T1000 (cell line): ENCODE measurements around the gene PKD1L1.

Experiments used
- DNase-seq: peaks from one replicate; lab custom pipeline; 2025; ENCODE audit warnings: mixed read lengths; lab: John Stamatoyannopoulos, UW

Gene PKD1L1

GRCh38 chr7:47905076-47905920 lies 43.0 kb downstream of the PKD1L1 start:
- no peak for DNase-seq

- DNase-seq: no peak
Observed at GRCh38 chr7:47902013-47902412, 46.3 kb downstream of the PKD1L1 start.

DNA sequence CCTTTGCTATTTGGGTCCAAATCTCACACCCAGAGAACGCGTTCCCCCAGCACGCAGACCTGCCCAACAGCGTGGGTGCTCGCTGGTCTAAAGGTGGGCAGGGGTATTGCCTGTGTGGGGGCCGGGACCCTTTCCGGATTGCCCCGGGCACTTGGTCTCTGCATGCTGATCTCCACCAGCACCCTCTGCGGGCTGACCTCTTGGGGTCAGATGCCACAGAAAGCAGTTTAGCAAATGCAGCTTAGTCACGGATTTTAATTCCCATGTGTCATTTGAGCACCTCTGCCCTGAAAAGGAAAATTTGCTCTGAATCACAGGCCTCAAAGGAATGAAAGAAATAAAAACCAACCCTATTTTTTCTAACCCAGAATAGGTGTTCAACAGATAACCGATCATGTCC lies 46.7 kb downstream of the PKD1L1 start:
- DNase-seq: no peak

GRCh38 chr7:47897831-47898230 lies 50.4 kb downstream of the PKD1L1 start:
- DNase-seq: no peak

DNA sequence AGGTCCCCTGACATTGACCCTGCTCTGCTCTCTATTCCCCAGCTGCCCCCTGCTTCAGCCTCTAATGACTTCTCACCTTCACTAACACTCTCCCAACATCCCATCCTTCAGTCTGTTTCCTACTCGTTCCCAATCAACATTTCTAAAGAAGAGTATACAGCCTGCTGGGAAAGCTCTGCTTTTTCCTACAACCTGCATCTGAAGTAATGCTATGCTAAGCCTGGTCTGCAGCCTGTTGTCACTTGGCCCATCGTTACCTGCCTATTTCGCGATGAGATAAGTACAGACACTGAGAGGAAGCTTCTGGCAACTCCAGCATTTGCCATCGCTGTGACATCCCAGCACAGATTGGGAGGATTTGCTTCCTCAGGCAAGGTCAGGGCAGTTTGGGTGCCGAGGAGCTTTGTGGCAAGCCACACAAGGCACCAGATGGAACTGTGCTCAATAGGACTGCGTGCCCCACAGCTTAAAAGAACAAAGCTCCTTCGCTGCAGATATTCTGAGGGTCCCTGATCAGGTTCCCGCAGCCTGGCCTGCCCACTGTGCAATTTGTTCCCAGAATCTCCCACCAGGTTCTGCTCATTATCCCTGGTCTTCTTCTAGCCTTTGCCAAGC lies 51.4 kb downstream of the PKD1L1 start:
- no peak for DNase-seq

DNA sequence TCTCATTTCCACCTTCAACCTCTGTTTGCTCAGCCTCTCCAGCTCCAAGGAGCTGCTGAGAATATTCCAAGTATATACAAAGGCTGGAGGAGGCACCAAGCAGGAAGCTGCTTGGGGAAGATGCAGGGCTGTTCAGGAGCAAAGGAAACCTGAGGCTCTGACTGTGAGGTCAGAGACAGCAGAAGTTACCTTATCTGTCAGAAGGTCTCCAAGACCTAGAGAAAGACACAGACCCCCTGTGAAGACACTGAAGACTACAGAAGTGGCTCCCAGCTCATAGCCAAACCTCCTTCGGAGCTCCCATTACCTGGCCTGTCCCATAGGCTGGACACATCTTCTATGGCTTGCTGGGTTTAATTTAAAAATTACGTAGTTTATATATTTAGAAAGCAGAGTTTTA lies 53.2 kb downstream of the PKD1L1 start:
- DNase-seq: no peak

- no peak for DNase-seq
Observed at GRCh38 chr7:47893721-47894365, 54.4 kb downstream of the PKD1L1 start.

DNA sequence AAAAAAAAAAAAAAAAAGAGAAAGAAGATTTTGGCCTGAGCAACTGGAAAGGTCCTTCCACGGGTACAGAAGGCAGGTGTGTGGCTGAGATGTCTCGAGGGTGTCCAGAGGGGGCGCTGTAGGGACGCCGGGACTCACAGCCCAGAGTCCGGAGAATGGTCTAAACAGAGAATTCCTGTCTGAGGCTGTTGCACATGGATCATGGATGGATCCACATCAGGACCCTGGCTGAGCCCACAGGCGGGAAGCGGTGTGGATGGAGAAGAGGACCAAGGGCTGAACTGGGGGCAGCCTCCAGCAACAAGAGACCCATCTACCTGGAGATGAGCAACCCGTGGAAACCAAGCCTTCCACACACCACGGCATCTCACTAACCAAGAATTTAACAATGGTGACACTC lies 55.0 kb downstream of the PKD1L1 start:
- DNase-seq: no peak

- DNase-seq: no peak
Observed at GRCh38 chr7:47890606-47891005, 57.7 kb downstream of the PKD1L1 start.

- no peak for DNase-seq
Observed at GRCh38 chr7:47890125-47890524, 58.1 kb downstream of the PKD1L1 start.

DNA sequence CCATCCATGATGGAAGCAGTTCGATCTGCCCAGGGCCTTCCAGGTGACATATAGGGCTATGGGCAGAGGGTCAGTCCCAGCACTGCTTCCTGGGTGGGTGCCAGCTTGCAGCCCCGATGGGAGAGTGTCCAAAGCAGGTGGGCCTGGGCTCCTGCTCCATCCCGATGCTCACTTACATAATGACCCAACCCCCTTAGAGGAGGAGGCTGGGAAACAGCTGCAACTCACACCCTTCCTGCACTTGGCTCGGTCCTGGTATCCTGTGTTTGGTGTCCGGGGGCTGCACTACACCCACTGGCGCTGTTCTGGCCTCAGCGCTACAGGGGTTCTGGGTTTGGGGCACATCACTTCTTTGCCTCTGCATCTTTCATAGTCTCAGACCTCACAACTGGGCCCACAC lies 58.5 kb downstream of the PKD1L1 start:
- DNase-seq: no peak

GRCh38 chr7:47888371-47889265 lies 59.6 kb downstream of the PKD1L1 start:
- DNase-seq: no peak

DNA sequence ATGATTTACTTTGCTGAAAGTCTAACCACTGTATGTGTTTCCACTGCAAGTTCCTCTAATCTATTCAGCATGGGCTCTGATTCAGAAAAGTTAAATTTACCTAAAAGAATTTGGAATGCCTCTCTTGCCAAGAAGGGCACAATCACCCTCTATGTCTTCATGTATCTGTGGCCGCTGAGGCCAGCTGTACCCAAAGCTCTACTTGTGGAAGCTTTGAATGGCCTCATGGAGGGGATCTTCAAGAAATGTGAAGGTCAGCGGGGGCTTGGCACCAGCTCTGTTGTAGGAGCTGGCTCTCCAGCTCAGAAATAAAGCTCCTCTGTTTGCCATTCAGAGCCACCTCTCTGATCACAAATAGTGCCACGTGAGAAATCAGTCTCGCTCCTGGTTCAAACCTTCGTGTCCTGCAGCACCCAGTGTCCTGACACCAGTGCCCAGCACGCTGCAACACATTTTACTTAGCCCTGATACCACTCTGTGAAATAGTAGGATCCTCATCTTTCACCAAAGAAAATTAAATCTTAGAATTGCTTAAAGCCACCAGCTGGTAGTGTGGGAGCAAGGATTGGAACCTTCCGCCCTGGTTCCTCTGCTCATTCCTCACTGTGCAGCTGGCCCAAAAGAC lies 61.1 kb downstream of the PKD1L1 start:
- no peak for DNase-seq

DNA sequence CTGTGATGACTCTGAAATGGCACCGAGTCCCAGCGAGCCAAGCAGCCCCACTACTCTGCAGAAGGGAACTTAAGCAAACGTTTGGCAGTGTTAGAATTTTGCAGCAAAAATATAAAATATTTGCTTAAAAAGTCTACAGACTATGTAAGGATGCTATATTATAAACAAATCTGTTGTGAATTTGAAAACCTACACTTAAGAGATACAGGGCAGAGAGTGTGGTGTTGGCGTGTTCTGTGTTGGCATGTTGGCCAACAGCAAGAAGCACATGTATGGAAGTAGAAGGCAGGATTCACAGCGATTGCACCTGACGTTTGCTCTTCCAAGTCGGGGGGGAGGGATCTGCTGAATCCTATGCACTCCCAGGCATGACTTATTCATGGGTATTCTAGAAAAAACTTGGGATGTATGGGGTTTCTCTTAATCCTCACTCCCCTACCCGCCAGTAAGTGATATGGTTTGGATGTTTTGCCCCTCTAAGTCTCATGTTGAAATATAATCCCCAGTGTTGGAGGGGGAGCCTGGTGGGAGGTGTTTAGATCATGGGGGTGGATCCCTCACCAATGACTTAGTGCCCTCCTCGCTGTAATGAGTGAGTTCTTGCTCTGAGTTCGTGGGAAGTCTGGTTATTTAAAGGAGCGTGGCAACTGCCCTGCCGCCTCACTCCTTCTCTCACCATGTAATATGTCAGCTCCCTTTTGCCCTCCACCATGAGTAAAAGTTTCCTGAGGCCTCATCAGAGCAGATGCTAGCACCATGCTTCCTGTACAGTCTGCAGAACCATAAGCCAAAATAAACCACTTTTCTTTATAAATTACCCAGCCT lies 62.1 kb downstream of the PKD1L1 start:
- no peak for DNase-seq

DNA sequence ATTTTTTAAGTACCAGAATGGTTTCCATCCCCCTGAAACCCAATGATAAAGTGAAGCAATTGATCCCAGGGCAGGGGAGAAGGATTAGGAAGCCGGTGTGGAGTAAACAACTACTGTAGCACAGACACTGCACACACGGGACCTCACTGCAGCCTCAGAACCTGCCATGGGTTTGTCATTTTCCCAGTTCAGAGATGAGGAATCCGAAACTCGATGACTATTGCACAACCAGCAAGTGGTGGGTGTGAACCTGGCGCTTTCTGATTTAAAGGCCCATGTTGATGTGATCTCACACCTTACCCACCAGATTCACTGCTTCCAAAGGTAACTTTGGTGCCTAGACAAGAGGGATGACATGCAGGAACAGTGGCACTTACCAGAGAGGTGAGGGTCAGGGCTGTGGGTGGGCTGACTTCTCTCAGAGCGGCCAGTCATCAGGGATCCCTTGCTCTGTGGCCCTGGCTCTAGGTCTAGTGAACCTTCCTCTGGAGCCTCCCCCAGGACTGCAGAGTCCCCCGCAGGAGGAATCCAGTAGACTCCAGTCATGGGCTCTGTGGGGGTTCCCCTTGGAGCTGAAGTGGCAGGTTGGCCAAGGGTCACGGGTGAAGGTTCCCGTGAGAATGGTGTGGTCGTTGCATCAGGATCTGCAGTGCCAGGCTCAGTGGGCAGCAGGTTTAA lies 62.8 kb downstream of the PKD1L1 start:
- no peak for DNase-seq

- DNase-seq: no peak
Observed at GRCh38 chr7:47884675-47885074, 63.6 kb downstream of the PKD1L1 start.

GRCh38 chr7:47882635-47883034 lies 65.6 kb downstream of the PKD1L1 start:
- no peak for DNase-seq

DNA sequence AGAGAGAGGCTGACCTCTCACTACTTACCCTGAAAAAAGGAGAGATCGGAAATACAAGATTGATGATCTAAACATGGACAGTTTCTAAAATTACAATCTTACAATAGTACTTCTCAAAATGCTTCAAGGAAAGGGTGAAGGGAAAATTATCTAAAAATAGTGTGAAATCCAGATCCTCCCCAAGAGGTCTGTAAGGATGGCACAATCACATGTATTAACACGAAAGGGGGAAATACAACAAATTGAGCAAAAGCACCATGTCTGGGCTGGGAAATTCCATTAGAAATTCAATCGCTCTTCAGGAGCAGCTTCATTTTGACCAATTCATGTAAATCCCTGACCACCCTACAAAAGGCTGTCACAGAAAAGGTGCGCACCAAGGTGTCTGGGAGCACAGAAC lies 67.0 kb downstream of the PKD1L1 start:
- no peak for DNase-seq

DNA sequence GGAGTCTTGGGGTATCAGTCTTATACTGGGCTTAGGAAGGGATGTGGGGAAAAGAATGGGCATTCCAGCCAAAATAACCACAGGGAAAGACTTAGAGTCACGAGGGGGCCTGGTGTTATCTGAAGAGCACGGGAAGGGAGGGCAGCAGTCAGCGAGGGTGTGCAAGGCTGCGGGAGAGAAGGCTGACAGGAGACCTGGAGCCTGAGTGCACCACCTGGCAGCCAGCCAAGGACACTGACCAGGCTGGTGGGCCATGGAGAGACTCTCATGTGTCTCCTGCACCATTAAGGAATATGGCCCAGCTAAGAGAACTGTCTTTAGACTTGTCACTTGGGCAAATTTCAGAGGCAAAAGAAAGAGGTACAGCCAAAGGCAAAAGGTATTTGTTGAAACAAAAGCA lies 69.6 kb downstream of the PKD1L1 start:
- DNase-seq: no peak

GRCh38 chr7:47877336-47877735 lies 70.9 kb downstream of the PKD1L1 start:
- no peak for DNase-seq
